NCI-H1105 (cell line): ENCODE data around the gene FCRLB.
"Not testable (repeated sequence)": the region's sequence is repeated elsewhere in the genome, so short reads cannot be mapped to it uniquely, and the experiment has no call there.

Experiments
- DNase-seq: peaks from one replicate; lab custom pipeline; 2025; lab: John Stamatoyannopoulos, UW

The FCRLB gene

DNA sequence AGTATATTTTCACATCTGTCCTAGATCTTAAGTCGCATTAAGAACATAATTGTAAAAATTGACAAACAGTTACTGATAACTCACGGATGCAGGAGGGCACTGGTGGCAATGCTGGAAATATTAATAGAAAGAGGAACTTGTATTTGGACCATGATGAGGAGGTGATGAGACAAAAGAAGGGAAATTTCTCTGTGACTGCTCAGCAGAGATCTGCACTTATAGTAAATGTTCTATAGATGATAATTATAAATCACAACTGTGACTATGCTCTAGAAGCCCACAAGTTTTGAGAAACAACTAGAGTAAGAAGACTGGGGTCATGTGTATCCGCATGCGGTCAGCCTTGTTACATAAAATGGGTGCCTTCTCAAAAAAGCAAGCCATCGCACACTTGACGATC, 19.6 kb downstream of the FCRLB start:
- DNase-seq, result no peak

DNA sequence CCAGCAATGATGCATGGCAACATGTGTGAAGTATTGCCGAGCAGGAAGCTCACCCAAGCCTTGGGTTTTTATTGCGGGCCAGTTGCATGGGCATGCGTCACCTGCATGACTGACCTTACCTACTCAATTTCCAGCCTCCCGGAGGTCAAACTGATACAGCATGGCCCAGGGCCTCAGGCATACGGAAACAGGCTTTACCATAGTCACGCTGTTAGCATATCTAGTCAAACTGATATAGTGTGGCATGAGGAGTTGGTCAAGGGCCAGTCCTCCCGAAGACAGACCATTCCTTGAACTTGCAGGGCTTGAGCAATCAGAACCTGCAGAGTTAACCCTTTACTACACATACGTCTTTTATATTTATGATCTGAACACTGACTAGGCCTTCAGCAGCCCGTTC, 21.9 kb downstream of the FCRLB start:
- DNase-seq, result no peak

DNA sequence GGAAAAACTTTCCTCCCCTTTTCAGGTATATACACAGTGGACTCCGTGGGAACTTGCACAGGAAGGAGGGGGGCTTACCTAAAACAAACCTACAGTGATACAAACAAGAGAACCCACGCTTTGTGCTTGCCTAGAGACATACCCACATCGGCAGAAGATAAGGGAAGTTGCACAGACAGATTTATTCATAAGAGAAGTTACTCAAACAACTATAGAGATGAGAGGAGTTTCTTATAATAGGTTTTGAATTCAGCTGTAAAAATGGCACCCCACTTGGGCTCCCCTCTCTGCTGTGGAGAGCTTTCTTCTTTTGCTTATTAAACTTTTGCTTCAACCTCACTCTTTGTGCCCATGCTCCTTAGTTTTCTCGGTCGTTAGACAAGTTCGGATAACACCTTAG, 26.5 kb downstream of the FCRLB start:
- no peak for DNase-seq

DNA sequence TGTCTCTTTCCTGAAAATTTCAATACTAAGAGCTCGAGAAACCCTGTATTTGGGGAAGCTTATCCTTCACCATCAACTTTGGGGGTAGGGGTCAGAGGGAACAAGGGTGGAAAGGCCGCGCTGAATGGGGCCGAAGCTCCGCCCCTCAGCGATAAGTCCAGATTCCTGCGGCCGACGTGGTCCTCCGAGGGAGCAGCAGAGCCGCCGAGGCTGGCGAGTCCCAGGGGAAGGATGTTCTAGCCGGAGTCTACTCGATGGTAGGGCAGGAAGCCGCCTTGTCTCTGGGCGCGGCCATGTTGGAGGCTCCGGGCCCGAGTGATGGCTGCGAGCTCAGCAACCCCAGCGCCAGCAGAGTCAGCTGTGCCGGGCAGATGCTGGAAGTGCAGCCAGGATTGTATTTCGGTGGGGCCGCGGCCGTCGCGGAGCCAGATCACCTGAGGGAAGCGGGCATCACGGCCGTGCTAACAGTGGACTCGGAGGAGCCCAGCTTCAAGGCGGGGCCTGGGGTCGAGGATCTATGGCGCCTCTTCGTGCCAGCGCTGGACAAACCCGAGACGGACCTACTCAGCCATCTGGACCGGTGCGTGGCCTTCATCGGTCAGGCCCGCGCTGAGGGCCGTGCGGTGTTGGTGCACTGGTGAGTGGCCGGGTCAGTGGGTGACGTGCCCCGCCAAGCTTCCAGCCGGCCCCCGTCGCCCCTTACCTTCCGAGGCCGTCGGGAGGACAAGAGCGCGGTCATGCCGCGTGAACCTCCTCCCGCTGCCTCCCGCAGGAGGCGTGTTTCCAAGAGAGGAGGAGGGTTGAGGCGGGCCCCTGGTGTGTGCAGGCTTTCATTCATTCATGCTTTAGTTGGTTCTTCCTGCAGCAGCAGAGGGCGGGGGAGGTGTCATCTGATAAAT, 28.4 kb downstream of the FCRLB start, which contains the start of gene DUSP12:
Gene DUSP12, plus strand, starts transcription at position 278 of the 899 bp plus-strand sequence. Its CDS starts 16 bp downstream, at position 294.
- peak; percentile 97 for DNase-seq

DNA sequence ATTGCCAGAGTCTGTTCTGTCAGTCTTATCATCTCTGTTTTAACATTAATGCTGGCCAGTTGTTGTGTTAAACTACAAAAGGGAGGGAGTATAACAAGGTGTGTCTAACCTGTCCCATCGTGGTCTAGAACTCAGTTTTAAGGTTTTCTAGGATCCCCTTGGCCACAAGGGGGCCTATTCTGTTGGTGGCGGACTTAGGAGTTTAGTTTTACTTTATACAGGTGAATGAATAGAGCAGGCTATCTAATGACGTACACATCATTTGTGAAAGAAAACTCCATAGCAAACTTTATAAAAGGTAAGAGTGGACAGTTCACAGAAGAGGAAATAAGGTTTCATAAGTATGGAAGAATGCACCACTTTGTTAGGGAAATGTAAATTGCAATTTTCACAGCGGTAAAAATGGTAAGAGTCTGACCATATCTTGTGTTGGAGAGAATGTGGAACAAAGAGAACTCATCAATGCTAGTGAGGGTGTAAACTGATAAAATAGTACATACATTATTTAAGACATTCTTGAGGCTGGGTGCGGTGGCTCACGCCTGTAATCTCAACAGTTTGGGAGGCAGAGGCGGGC, 42.3 kb downstream of the FCRLB start:
- DNase-seq, result no peak

DNA sequence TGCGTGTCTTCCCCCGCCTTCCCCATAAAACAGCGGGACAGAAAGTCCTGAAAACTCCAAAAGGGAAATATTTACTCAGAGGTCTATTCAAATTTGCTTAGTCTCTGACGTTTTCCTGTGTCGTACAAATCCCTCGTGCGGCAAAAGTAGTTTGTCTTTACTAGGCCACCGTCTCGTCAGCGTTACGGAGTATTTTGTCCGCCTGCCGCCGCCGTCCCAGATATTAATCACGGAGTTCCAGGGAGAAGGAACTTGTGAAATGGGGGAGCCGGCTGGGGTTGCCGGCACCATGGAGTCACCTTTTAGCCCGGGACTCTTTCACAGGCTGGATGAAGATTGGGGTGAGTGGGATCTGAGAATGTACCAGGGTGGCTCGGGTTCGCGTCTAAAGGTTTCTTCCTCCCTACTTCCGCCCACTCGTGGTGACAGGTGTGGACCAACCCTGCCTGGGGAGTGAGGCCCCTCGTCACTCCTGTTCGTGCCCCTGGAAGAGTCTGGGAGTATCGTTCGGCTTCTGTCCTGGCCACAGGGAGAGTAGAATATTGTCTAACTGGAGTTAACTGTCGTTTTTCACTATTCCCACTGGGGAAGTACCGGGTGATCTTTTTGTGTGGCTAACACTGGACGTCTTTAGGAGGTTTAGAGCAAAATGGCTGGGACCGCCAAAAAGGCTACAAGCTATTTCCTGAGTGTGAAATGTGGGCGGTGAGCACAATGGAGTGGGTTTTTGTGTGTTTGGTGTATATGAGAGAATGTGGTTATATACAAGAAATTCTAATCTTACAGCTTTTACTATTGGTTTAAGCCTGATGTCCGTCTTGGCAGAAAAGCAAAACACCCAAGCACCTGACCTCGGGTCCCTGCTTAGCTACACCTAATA, 45.0 kb downstream of the FCRLB start, which contains the start of gene ATF6:
Gene ATF6, plus strand, starts transcription at position 219 of the 880 bp plus-strand sequence. Its CDS starts 41 bp downstream, at position 260.
- DNase-seq, result peak; percentile 83

DNA sequence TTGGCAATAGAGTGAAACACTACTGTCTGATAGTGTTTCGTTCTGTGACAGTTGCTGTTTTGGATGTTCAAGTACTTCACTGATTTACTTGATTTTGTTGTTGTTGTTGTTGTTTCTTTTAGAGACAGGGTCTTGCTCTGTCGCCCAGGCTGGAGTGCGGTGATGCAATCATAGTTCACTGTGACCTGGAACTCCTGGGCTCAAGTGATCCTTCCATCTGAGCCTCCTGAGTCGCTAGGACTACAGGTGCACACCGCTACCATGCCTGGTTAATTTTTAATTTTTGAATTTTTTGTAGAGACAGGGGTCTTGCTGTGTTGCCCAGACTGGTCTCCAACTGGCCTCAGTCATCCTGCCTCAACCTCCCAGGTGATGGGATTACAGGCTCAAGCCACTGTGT, 47.1 kb downstream of the FCRLB start:
- DNase-seq, result no peak

DNA sequence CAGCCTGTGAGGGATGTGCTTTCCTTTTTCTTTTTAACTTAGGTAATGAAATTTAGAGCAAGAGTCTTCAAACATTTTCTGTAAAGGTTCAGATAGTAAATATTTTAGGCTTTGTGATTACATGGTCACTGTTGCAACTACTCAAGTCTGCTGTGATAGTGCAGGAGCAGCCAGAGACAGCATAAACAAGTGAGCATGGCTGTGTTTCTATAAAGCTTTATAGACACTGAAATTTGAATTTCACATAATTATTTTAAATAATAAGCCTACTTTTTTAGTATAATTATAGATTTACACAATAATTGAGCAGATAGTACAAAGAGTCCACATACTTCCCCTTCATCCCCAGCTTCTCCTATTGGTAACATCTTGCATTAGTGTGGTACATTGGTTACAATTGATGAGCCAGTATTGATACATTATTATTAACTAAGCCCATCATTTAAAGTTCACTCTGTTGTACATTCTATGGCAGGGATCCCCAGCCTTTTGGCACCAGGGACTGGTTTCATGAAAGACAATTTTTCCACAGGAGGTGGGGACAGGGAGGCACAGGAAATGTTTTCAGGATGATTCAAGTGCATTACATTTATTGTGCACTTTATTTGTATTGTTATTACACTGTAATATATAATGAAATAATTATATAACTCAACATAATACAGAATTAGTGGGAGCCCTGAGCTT, 47.8 kb downstream of the FCRLB start:
- DNase-seq, result no peak

DNA sequence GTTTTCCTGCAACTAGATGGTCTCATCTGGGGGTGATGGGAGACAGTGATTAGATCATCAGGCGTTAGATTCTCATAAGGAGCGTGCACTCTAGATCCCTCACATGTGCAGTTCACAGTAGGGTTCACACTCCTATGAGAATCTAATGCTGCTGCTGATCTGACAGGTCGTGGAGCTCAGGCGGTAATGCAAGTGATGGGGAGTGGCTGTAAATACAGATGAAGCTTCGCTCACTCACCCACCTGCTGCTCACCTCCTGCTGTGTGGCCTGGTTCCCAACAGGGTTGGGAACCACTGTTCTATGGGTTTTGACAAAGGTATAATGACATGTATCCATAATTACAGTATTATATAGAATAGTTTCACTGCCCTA, 48.3 kb downstream of the FCRLB start:
- not testable (repeated sequence) for DNase-seq

DNA sequence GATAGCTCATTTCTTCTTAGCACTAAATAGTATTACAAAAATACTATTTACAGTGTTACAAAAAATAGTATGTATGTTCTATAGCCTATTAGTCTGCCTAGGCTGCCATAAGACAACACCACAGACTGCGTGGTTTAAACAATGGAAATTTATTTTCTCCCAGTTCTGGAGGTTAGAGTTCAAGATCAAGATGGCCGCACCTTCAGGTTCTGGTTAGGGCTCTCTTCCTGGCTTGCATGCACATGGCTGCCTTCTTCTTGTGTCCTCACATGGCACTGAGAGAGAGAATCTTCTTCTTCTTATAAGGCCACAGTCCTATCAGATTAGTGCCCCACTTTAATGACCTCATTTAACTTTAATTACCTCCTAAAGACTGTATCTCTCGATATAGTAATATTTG, 48.9 kb downstream of the FCRLB start:
- no peak for DNase-seq

DNA sequence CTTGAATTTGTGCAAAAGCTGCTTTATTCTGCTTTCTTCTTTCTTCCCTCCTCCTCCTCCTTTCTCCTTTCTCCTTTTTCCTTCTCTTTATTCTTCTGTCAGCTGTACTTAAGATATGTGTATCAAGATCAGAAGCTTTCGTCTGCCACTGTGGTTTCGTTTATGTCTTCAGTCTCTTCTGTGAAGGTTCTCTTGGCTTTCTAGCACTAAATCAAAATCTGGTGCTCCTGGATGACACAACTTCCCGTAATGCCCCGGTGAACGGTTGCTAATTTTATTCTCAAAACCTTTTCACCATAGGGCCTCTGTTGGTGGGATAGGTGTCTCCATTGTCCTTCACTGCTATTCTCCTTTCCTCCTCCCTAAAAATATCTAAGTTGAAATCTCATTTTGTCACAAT, 49.8 kb downstream of the FCRLB start:
- DNase-seq, result no peak

DNA sequence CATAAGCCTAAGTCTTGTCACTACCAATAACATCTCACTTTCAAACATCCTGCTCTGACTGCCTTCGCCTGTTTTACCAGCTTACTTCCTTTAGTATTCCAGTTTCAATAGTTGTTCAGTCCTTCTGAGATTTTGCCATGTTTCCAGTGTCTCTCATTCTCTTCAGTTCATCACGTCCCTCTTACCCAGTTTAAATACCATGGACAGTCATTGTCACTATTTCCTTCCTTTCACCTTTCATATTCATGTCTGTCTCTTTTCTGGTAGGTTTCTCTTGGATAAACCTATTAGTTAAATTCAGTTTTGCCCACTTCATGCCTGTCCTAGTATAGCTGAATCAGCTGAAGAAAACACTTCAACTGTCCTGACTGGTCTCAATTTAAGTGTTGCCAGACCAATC, 50.6 kb downstream of the FCRLB start:
- no peak for DNase-seq

DNA sequence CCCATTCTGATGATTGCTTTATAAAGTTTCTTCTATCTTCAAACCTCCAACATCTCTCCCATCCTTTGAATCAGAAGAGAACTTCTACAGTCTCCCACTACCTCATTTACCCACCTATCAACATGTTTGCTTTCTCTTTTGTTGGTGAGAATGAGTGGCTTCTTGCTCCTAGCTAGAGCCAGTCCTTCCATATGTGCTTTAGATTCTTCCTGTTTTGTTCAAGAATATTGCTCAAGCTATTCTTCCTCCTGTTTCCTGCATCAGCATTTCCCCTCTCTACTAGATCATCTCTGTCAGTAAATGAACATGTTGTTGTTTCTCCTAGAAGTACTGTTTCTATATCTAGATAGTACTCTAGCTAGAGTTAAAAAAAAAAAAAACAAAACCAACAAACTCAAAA, 51.1 kb downstream of the FCRLB start:
- no peak for DNase-seq

DNA sequence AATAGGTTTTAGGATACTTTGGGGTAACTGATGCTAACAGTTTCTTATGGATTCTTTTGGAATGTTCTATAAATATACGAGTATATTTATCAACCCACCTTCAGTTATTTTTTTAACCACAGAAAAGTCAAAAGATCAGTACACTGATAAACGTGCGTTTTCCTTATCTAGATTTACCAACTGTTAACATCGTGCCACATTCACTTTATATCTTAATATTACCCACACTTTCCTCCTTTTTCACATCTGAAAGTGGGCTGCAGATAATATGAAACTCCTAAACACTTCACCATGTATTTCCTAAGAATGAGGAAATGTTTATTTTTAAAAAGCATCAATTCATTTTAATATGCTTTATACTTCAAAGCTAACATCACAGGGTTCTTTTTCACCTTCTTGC, 52.4 kb downstream of the FCRLB start:
- DNase-seq, result no peak

DNA sequence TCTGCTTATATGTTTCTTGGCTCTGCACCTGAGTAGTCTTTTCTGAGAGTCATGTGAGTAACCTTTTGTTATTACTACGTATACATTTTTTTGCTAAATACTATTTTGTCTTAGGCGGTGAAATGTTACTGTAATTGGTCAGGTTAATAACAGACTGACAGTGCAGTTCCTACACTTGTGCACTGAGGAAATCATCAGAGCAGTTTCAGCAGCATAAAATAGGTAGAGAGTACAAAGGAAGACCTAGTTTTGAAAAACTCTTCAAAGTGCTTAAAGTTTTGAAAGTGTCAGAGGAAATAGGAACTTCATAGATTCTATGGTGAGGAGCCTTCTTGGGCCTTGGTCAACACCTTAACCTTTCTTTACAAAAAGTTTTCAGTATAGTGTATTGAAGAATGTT, 55.9 kb downstream of the FCRLB start:
- DNase-seq, result no peak
